Thyroid gland (tissue), 4 donors: ENCODE results near the gene HYAL2. TPM values are rescaled to one million over a fixed set of nuclear protein-coding genes. Genes with fewer than 3 reads are reported as not detected.
A peak's percentile ranks its signal among the peaks of the same experiment; 100 is the strongest.

Source experiments
- DNase-seq, 2 donors: peaks; one replicate each; pipeline ENCODE4 v3.0.0-alpha.2; 2019
- H3K27ac ChIP-seq, 3 donors: fragments of 200-600 bp; sonication (generic); 1 replicate in 2 of 3; 2 replicates in 1 of 3; pipeline ENCODE4 v1.5.1; 2016 to 2019; ENCODE audit warnings: mild to moderate bottlenecking in 1 of 3, moderate library complexity in 1 of 3
- H3K27me3 ChIP-seq: fragments of 200-600 bp; sonication (generic); one replicate; pipeline ENCODE4 v1.5.1; 2019
- H3K36me3 ChIP-seq, 2 donors: fragments of 200-600 bp; sonication (generic); one replicate each; pipeline ENCODE4 v1.5.1; 2016 to 2019
- H3K4me1 ChIP-seq, 2 donors: fragments of 200-600 bp; sonication (generic); one replicate each; pipeline ENCODE4 v1.5.1; 2017 to 2019
- H3K4me3 ChIP-seq, 3 donors: fragments of 200-600 bp; sonication (generic); replicated peaks in 1 of 3; 1 replicate in 2 of 3; 2 replicates in 1 of 3; pipeline ENCODE4 v1.5.1; 2016; ENCODE audit warnings: mild to moderate bottlenecking in 1 of 3
- H3K9me3 ChIP-seq: fragments of 200-600 bp; sonication (generic); one replicate; pipeline ENCODE4 v1.5.1; 2017
- POLR2A ChIP-seq, 2 donors: fragments of 450-650 bp; IDR thresholded peaks; one replicate each; pipeline ENCODE4 v1.6.1; 2017; ENCODE audit warnings: antibody characterized with exemption in 2 of 2, mild to moderate bottlenecking in 2 of 2, moderate library complexity in 1 of 2
- WGBS, 2 donors: methylation state at CpG; one replicate each; pipeline ENCODE4 v1.1.5; 2017; 5-methylcytosine and 5-hydroxymethylcytosine counted together
- intact Hi-C: fragments of 100-400 bp; cut with DNase I; formaldehyde crosslinking; loops from one replicate; pipeline ENCODE4 v1.15.1; 2023
- total RNA-seq, 4 donors: library from RNA; depleted of rRNA; stranded (reverse); fragments of >200 nt; gene quantifications; one replicate each; pipeline ENCODE4 v1.2.3, GENCODE V29; 2016
- TF ChIP-seq, protein P1 (sequence below), 6 experiments: fragments of 200-600 bp in 3 of 6; fragments of 450-650 bp in 3 of 6; sonication (generic) in 3 of 6; IDR thresholded peaks; one replicate each; pipeline ENCODE4 v1.5.1; 2016 to 2019; ENCODE audit warnings: antibody characterized with exemption in 6 of 6, mild to moderate bottlenecking in 2 of 6, inconsistent platforms in 1 of 6, moderate library complexity in 1 of 6

HYAL2 gene
- total RNA-seq, 4 donors from 2014 or later, result 133 to 206 (median 158) TPM

- WGBS, 2 donors, result 22 to 41% methylated on average over 17 to 22 of the region's 24 CpGs
- Histone ChIP-seq H3K27ac (peak overlapping the region; percentile 85 to 90 (median 89)), H3K4me1 (peaks cover 36 to 44% of the 10 kb centered on the region in 2 donors), H3K9me3 (no peaks in the 10 kb centered on the region), H3K4me3 (peak overlapping the region; percentile 58 to 92 (median 87)), H3K36me3 (peaks cover 20% of the 10 kb centered on the region in 2 donors), H3K27me3 (no peaks in the 10 kb centered on the region)
- intact Hi-C loops, result no loop called here
- TF ChIP-seq POLR2A (IDR thresholded peaks at IDR 0.05), result no peak
- DNase-seq, result no peak
These were observed 35.9 kb upstream of the HYAL2 start for GRCh38 chr3:50358355-50358910.

DNA sequence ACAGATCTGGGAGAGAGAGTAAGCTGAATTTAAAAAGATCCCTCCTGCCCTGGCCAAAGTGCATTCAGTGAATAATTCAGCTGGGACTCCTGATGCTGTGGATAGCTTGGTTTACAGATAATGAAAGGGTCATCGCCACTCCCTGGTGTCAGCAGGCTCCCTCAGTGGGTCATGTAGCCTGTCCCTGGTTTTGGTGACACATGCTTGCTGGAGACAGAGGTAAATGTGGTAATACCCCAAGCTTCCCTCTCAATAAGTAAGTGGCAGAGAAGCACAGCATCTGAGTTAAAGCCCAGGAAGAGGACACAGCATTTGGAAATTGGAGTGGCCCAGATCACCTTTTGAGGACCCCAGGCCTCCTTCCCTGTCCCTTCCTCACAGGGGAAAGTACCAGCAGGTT is 34.9 kb upstream of the HYAL2 start:
- H3K4me1 ChIP-seq, result peaks cover 36 to 44% of the 10 kb centered on the region in 2 donors
- H3K9me3 ChIP-seq, result no peaks in the 10 kb centered on the region
- peak overlapping the region; percentile 27 to 90 (median 85) for H3K27ac ChIP-seq
- H3K4me3 ChIP-seq, result peak overlapping the region in 1 of 3 donors; percentile 87
- H3K27me3 ChIP-seq, result no peaks in the 10 kb centered on the region
- no peak for DNase-seq
- intact Hi-C loops, result no loop called here
- peaks cover 23 to 28% of the 10 kb centered on the region in 2 donors for H3K36me3 ChIP-seq
- TF ChIP-seq, protein P1, sequence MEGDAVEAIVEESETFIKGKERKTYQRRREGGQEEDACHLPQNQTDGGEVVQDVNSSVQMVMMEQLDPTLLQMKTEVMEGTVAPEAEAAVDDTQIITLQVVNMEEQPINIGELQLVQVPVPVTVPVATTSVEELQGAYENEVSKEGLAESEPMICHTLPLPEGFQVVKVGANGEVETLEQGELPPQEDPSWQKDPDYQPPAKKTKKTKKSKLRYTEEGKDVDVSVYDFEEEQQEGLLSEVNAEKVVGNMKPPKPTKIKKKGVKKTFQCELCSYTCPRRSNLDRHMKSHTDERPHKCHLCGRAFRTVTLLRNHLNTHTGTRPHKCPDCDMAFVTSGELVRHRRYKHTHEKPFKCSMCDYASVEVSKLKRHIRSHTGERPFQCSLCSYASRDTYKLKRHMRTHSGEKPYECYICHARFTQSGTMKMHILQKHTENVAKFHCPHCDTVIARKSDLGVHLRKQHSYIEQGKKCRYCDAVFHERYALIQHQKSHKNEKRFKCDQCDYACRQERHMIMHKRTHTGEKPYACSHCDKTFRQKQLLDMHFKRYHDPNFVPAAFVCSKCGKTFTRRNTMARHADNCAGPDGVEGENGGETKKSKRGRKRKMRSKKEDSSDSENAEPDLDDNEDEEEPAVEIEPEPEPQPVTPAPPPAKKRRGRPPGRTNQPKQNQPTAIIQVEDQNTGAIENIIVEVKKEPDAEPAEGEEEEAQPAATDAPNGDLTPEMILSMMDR (IDR thresholded peaks at IDR 0.05), result no peak
- no peak for TF ChIP-seq POLR2A (IDR thresholded peaks at IDR 0.05)
- WGBS, 2 donors, result 73 to 83% methylated on average over 1 of the region's 1 CpG

- no peaks in the 10 kb centered on the region for H3K9me3 ChIP-seq
- H3K27me3 ChIP-seq, result no peaks in the 10 kb centered on the region
- 21 to 28% methylated on average over 5 of the region's 5 CpGs for WGBS, 2 donors
- H3K4me1 ChIP-seq, result peaks cover 39 to 48% of the 10 kb centered on the region in 2 donors
- H3K4me3 ChIP-seq, result peak overlapping the region in 1 of 3 donors; percentile 16
- TF ChIP-seq POLR2A (IDR thresholded peaks at IDR 0.05), result no peak
- TF ChIP-seq, protein P1 (IDR thresholded peaks at IDR 0.05), result no peak
- H3K36me3 ChIP-seq, result peaks cover 23 to 28% of the 10 kb centered on the region in 2 donors
- peak overlapping the region in 2 of 3 donors; percentile 85 to 90 for H3K27ac ChIP-seq
- DNase-seq, result peak; percentile 93 to 95
- intact Hi-C loops, result no loop called here
These were observed 34.0 kb upstream of the HYAL2 start for GRCh38 chr3:50356553-50356952.

DNA sequence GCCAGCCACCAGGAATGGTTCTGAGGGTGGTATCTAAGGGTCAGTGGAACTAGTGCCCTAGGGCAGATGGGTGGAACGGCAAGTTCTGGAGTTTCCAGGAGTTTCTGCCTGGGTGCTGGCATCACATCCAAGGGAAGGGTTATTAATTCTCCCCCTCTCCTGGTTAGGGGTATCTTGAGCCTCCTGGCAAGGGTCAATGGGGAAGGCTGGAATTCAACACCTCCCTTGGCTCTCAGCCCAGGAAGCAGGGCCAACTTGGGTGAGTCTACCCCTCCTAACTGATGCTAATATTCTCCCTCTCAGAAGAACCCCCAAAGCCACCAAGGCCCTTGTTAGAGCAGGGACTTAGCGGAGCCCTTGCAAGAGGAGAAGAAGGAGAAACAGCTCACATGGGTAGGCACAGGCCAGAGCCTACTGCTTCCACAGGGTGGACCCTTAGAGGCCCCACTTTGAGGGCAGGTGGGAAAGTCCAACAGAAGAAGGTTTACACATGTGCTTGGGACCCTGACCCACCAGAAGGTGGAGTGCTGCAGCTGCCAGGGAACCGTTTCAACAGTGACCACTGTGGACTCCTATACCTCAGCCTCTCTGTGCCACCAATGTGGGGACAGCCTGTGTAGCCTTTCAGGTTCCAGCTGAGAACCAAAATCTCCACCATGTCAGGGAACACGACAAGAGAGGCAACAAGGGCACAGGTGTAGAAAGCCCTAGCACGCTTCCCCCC is 33.4 kb upstream of the HYAL2 start:
- TF ChIP-seq, protein P1 (IDR thresholded peaks at IDR 0.05), result no peak
- no peak for TF ChIP-seq POLR2A (IDR thresholded peaks at IDR 0.05)
- Histone ChIP-seq H3K36me3 (peaks cover 23 to 28% of the 10 kb centered on the region in 2 donors), H3K27me3 (no peaks in the 10 kb centered on the region), H3K27ac (peak overlapping the region in 2 of 3 donors; percentile 13 to 85), H3K4me1 (peaks cover 44 to 53% of the 10 kb centered on the region in 2 donors), H3K9me3 (no peaks in the 10 kb centered on the region), H3K4me3 (peak overlapping the region in 1 of 3 donors; percentile 16)
- WGBS, 2 donors, result 39 to 47% methylated on average over 5 of the region's 5 CpGs
- intact Hi-C loops, result no loop called here
- peak; percentile 36 to 46 for DNase-seq

DNA sequence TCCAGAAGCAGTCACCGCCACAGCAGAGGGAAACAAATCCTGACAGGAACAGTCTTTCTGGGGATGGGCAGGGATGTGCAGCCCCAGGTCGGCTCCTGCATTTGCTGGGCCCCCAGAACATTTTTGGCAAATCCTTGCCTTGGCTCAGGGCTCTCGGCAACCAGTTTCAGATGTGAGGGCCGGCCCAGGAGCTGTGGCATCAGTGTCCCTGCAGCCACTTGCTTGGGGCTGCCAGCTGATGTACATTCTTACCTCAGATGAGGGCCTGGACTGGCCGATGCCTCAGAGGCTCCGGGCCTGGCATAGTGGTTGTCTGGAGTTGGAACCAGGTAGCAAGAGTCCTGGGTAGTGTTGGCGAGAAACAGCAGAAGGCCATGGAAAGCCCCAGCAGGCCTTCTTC is 32.3 kb upstream of the HYAL2 start:
- Histone ChIP-seq H3K4me3 (no peak overlapping the region), H3K36me3 (peaks cover 23 to 28% of the 10 kb centered on the region in 2 donors), H3K9me3 (no peaks in the 10 kb centered on the region), H3K4me1 (peaks cover 49 to 59% of the 10 kb centered on the region in 2 donors), H3K27me3 (no peaks in the 10 kb centered on the region), H3K27ac (peak overlapping the region in 2 of 3 donors; percentile 13 to 85)
- DNase-seq, result no peak
- WGBS, 2 donors, result 70 to 80% methylated on average over 2 to 7 of the region's 7 CpGs
- intact Hi-C loops, result no loop called here
- TF ChIP-seq, protein P1 (IDR thresholded peaks at IDR 0.05), result no peak
- TF ChIP-seq POLR2A (IDR thresholded peaks at IDR 0.05), result no peak
